Right lobe of liver (tissue), 6 donors: ENCODE results near the gene NTM. TPM values are rescaled to one million over a fixed set of nuclear protein-coding genes. Genes with fewer than 3 reads are reported as not detected.

Source experiments
- ATAC-seq, 4 donors: fragments of 200-7000 bp; cut with Tn5 transposase; one replicate each; pipeline ENCODE4 v1.9.1; 2020; ENCODE audit warnings: mild to moderate bottlenecking in 4 of 4, moderate library complexity in 4 of 4
- DNase-seq, 3 donors: peaks; one replicate each; pipeline ENCODE4 v3.0.0-alpha.2; 2020
- H3K27ac ChIP-seq, 3 donors: fragments of 200-600 bp; one replicate each; pipeline ENCODE4 v1.8.0; 2022
- H3K27me3 ChIP-seq, 2 donors: fragments of 200-600 bp; one replicate each; pipeline ENCODE4 v1.8.0; 2022
- H3K36me3 ChIP-seq, 4 donors: fragments of 200-600 bp; sonication (generic) in 1 of 4; one replicate each; pipeline versions ENCODE4 v1.5.1 to v1.8.0; 2017 to 2022; ENCODE audit warnings: control low read depth in 1 of 4
- H3K4me1 ChIP-seq, 4 donors: fragments of 200-600 bp; sonication (generic) in 1 of 4; one replicate each; pipeline versions ENCODE4 v1.5.1 to v1.8.0; 2017 to 2022; ENCODE audit warnings: control low read depth in 1 of 4
- H3K4me3 ChIP-seq, 3 donors: fragments of 200-600 bp; one replicate each; pipeline ENCODE4 v1.8.0; 2022
- H3K9me3 ChIP-seq, 4 donors: fragments of 200-600 bp; sonication (generic) in 1 of 4; one replicate each; pipeline versions ENCODE4 v1.5.1 to v1.8.0; 2017 to 2022; ENCODE audit warnings: control low read depth in 1 of 4
- POLR2A ChIP-seq: fragments of 450-650 bp; IDR thresholded peaks from one replicate; pipeline ENCODE4 v1.6.1; 2017; ENCODE audit warnings: antibody characterized with exemption, mild to moderate bottlenecking
- WGBS: methylation state at CpG from one replicate; pipeline ENCODE4 v1.1.6; 2018; ENCODE audit warnings: low coverage, low lambda C conversion rate; ENCODE audit not compliant: insufficient coverage; ENCODE audit errors: missing lambda C conversion rate; 5-methylcytosine and 5-hydroxymethylcytosine counted together
- intact Hi-C, 2 donors: fragments of 100-400 bp; cut with DNase I; formaldehyde crosslinking; loops; one replicate each; pipeline versions ENCODE4 v1.11.2 to v1.14.1; 2022
- total RNA-seq, 6 experiments: library from RNA; depleted of rRNA in 2 of 6; stranded (reverse); fragments of >200 nt in 2 of 6; fragmentation: NEBNext Ultra II Directional in 3 of 6; extraction: Animal tissue kit (Norgen Biotek cat#: 25700) in 3 of 6; gene quantifications; one replicate each; pipeline versions ENCODE4 v1.1.0 to v1.2.4, GENCODE V29; 2016 to 2023
- TF ChIP-seq, protein P1 (sequence below), 4 donors: fragments of 200-600 bp in 3 of 4; fragments of 450-650 bp in 1 of 4; IDR thresholded peaks; one replicate each; pipeline versions ENCODE4 v1.5.1 to v1.8.0; 2016 to 2022; ENCODE audit warnings: antibody characterized with exemption in 4 of 4, mild to moderate bottlenecking in 2 of 4
- donor health status: DM: no; HTN: yes; CAD: no.
- donor health status: DM: no; HTN: no; CAD: no.
- donor health status: DM: no; HTN: no; CAD: no.
- donor health status: DM: no; HTN: yes; CAD: no.
- donor health status: DM: no; HTN: yes; CAD: no.

The NTM gene
- total RNA-seq, 6 experiments from 2014 or later, result 0.35 TPM; not detected in 5

DNA sequence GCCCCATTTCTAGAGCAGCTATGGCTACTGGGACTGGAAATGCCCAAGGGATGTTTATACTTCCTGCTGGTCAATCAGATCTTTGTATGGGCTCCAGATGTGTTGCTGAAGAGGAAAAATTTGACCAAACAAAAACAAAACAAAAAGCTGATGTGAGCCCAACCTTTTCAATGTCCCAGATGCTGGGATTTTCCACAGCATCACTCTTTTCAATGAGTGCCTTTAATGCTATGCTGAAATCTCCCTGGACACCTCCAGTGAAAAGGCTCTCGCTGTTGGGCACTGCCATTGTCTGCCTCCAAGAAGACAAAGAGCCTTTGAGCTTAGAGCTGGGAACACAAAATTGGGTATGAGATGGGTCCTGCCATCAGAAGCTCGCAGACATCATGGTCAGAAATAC lies 671.9 kb downstream of the NTM start:
- Histone ChIP-seq H3K27ac (no peak overlapping the region), H3K27me3 (no peaks in the 10 kb centered on the region), H3K36me3 (no peaks in the 10 kb centered on the region), H3K4me3 (no peak overlapping the region), H3K4me1 (no peaks in the 10 kb centered on the region), H3K9me3 (no peaks in the 10 kb centered on the region)
- WGBS, result 63% methylated on average over 2 of the region's 2 CpGs
- ATAC-seq, result no peak
- intact Hi-C loops, result no loop called here
- no peak for TF ChIP-seq POLR2A
- TF ChIP-seq, protein P1, sequence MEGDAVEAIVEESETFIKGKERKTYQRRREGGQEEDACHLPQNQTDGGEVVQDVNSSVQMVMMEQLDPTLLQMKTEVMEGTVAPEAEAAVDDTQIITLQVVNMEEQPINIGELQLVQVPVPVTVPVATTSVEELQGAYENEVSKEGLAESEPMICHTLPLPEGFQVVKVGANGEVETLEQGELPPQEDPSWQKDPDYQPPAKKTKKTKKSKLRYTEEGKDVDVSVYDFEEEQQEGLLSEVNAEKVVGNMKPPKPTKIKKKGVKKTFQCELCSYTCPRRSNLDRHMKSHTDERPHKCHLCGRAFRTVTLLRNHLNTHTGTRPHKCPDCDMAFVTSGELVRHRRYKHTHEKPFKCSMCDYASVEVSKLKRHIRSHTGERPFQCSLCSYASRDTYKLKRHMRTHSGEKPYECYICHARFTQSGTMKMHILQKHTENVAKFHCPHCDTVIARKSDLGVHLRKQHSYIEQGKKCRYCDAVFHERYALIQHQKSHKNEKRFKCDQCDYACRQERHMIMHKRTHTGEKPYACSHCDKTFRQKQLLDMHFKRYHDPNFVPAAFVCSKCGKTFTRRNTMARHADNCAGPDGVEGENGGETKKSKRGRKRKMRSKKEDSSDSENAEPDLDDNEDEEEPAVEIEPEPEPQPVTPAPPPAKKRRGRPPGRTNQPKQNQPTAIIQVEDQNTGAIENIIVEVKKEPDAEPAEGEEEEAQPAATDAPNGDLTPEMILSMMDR (IDR thresholded peaks at IDR 0.05), result no peak
- no peak for DNase-seq

DNA sequence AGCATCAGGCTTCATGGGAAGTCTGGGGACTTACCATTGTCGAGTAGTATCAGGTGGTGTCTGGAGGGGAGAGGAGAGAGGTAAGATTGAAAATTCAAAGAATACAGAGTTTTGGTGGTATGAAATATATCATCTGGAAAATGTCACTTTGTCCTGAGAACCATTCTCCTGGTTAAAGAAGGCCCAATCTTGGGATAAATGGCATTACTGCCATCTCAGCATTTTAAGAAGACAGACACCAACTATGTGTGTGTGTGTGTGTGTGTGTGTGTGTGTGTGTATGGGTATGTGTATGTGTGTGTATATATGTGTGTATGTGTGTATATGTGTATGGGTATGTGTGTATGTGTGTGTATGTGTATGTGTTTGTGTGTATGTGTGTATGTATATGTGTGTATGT lies 673.3 kb downstream of the NTM start:
- WGBS, result 31% methylated on average over 1 of the region's 1 CpG
- no peak for DNase-seq
- no peaks in the 10 kb centered on the region for H3K27me3 ChIP-seq
- no peak overlapping the region for H3K27ac ChIP-seq
- no peaks in the 10 kb centered on the region for H3K9me3 ChIP-seq
- H3K4me3 ChIP-seq, result no peak overlapping the region
- no peaks in the 10 kb centered on the region for H3K36me3 ChIP-seq
- ATAC-seq, result no peak
- TF ChIP-seq POLR2A, result no peak
- TF ChIP-seq, protein P1 (IDR thresholded peaks at IDR 0.05), result no peak
- H3K4me1 ChIP-seq, result no peaks in the 10 kb centered on the region
- intact Hi-C loops, result no loop called here

DNA sequence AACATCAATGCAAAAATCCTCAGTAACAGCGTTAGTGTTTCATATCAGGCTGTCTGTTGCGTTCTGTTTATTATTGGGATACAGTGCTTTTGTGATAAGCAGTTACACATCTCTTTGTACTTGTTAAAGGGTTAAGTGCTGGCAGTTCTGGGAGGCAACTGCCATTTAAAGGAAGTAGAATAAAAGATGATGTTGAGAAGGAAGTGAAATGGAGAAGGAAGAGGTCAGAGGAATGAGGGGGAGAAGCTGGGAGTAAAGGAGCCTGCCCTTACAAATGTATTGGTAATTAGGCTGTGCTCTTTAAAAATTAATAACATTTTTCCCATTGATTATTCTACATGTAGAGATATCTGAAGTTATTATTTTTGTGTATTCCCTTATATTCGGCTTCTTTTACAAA lies 674.7 kb downstream of the NTM start:
- ATAC-seq, result peak in 1 of 4 donors; percentile 42
- Histone ChIP-seq H3K36me3 (no peaks in the 10 kb centered on the region), H3K27me3 (no peaks in the 10 kb centered on the region), H3K4me3 (no peak overlapping the region), H3K4me1 (no peaks in the 10 kb centered on the region), H3K9me3 (no peaks in the 10 kb centered on the region), H3K27ac (no peak overlapping the region)
- no peak for DNase-seq
- TF ChIP-seq, protein P1 (IDR thresholded peaks at IDR 0.05), result no peak
- TF ChIP-seq POLR2A, result no peak
- intact Hi-C loops, result no loop called here
- WGBS, result 45% methylated on average over 3 of the region's 3 CpGs

DNA sequence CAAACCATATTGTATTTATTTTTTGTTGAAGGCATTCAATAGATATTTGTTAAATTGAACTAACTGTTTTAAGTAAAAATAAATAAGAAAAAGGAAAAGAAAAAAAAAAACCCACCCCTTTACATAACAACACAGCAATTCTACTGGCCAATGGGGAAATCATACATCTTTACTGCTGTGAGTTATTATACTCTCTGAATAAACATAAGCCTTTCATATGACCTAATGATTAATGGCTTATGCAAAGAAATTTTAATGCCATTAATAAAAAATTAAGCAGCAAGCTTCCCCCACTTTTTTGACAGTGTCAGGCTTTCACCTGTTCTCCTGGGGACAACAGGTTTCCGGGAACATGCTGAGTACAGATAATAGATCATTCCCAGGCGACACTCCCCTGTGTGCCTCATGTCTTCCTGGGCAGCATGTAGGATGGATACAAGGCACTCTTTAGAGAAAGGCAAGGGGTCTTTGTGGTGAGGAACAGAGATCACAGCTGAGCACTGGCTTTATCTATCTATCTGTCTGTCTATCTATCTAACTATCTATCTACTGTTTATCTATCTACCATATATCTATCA lies 676.0 kb downstream of the NTM start:
- no peak for ATAC-seq
- no peak for DNase-seq
- Histone ChIP-seq H3K9me3 (no peaks in the 10 kb centered on the region), H3K4me3 (no peak overlapping the region), H3K27me3 (no peaks in the 10 kb centered on the region), H3K36me3 (no peaks in the 10 kb centered on the region), H3K4me1 (no peaks in the 10 kb centered on the region), H3K27ac (no peak overlapping the region)
- intact Hi-C loops, result no loop called here
- TF ChIP-seq, protein P1 (IDR thresholded peaks at IDR 0.05), result no peak
- TF ChIP-seq POLR2A, result no peak
- 60% methylated on average over 2 of the region's 2 CpGs for WGBS

DNA sequence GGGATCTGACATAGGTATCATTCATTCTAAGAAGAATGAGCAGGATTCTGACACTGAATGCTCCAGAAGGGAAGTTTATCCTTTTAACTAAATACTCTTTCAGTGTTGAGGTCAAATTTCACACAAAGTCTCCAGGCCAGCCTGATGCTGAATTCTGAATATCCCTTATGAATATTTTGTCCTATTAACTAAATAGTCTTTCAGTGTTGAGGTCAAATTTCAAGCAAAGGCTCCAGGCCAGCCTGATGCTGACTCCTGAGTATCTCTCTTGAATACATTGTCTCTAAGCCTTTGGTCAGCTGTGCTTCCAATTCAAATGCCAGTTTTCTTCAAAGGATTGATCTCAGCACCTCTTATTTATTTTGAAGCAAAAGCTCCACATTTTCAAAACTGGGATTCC lies 676.8 kb downstream of the NTM start:
- Histone ChIP-seq H3K4me3 (no peak overlapping the region), H3K9me3 (no peaks in the 10 kb centered on the region), H3K4me1 (no peaks in the 10 kb centered on the region), H3K27me3 (no peaks in the 10 kb centered on the region), H3K27ac (no peak overlapping the region), H3K36me3 (no peaks in the 10 kb centered on the region)
- TF ChIP-seq, protein P1 (IDR thresholded peaks at IDR 0.05), result no peak
- no peak for TF ChIP-seq POLR2A
- intact Hi-C loops, result no loop called here
- DNase-seq, result no peak
- no peak for ATAC-seq
